HepG2 (cell line): ENCODE results near the gene EEF1A2. TPM values are rescaled to one million over a fixed set of nuclear protein-coding genes. Genes with fewer than 3 reads are reported as not detected.

Source experiments
- ADNP ChIP-seq: sonication (generic); formaldehyde crosslinking; IDR thresholded peaks from 2 replicates; pipeline ENCODE4 v1.4.0; 2020; ENCODE audit warnings: missing genetic modification reagents
- FIP1L1 ChIP-seq: fragments of 200-400 bp; formaldehyde crosslinking; IDR thresholded peaks from 2 replicates; pipeline ENCODE4 v1.6.1; 2018; ENCODE audit warnings: low read depth, mild to moderate bottlenecking, low read length, moderate library complexity, borderline replicate concordance; ENCODE audit not compliant: insufficient read depth
- FOXA3 ChIP-seq: IDR thresholded peaks from 2 replicates; pipeline ENCODE4 v1.6.1; 2016; ENCODE audit warnings: missing genetic modification reagents, missing compliant biosample characterization
- HNRNPL ChIP-seq: fragments of 200-400 bp; formaldehyde crosslinking; IDR thresholded peaks from 2 replicates; pipeline ENCODE4 v1.6.1; 2017; ENCODE audit warnings: mild to moderate bottlenecking, low read depth, low read length
- LCORL ChIP-seq, 2 experiments: fragments of 450-650 bp in 1 of 2; sonication (generic) in 1 of 2; formaldehyde crosslinking in 1 of 2; IDR thresholded peaks; 2 replicates each; pipeline versions ENCODE4 v1.5.0 to v1.6.1; 2017 to 2020; ENCODE audit warnings: antibody characterized with exemption in 1 of 2, missing genetic modification reagents in 1 of 2
- PAX8 ChIP-seq: sonication (generic); formaldehyde crosslinking; IDR thresholded peaks from 2 replicates; pipeline ENCODE4 v1.8.0; 2022; ENCODE audit warnings: mild to moderate bottlenecking, missing genetic modification reagents, borderline replicate concordance
- TMF1 ChIP-seq: sonication (generic); formaldehyde crosslinking; IDR thresholded peaks from 2 replicates; pipeline ENCODE4 v1.8.1; 2022; ENCODE audit warnings: low read depth, missing genetic modification reagents
- ZBTB14 ChIP-seq: sonication (generic); formaldehyde crosslinking; IDR thresholded peaks from 2 replicates; pipeline ENCODE4 v1.4.0; 2020; ENCODE audit warnings: missing genetic modification reagents
- ZFP62 ChIP-seq: sonication (generic); formaldehyde crosslinking; IDR thresholded peaks from 2 replicates; pipeline ENCODE4 v1.4.0; 2020; ENCODE audit warnings: missing genetic modification reagents
- ZIK1 ChIP-seq: sonication (generic); formaldehyde crosslinking; IDR thresholded peaks from 2 replicates; pipeline ENCODE4 v1.5.0; 2020; ENCODE audit warnings: mild to moderate bottlenecking, low read depth, missing genetic modification reagents, borderline replicate concordance
- ZNF24 ChIP-seq: fragments of 450-650 bp; IDR thresholded peaks from 2 replicates; pipeline ENCODE4 v1.6.1; 2017; ENCODE audit warnings: antibody characterized with exemption, mild to moderate bottlenecking
- ZNF3 ChIP-seq: IDR thresholded peaks from 2 replicates; pipeline ENCODE4 v1.7.0; 2017; ENCODE audit warnings: inconsistent platforms
- ZNF333 ChIP-seq: sonication (generic); formaldehyde crosslinking; IDR thresholded peaks from 2 replicates; pipeline ENCODE4 v1.4.0; 2020; ENCODE audit warnings: mild to moderate bottlenecking, missing genetic modification reagents, borderline replicate concordance
- ZNF496 ChIP-seq: sonication (generic); formaldehyde crosslinking; IDR thresholded peaks from 2 replicates; pipeline ENCODE4 v1.8.1; 2023; ENCODE audit warnings: mild to moderate bottlenecking, moderate library complexity, missing genetic modification reagents; ENCODE audit not compliant: insufficient replicate concordance
- ZNF563 ChIP-seq: sonication (generic); formaldehyde crosslinking; IDR thresholded peaks from 2 replicates; pipeline ENCODE4 v1.8.0; 2022; ENCODE audit warnings: mild to moderate bottlenecking, moderate library complexity, missing genetic modification reagents
- ZNF775 ChIP-seq: sonication (generic); formaldehyde crosslinking; IDR thresholded peaks from 2 replicates; pipeline ENCODE4 v1.4.0; 2020; ENCODE audit warnings: missing genetic modification reagents, mild to moderate bottlenecking, moderate library complexity, borderline replicate concordance
- ZNF777 ChIP-seq: sonication (generic); formaldehyde crosslinking; IDR thresholded peaks from 2 replicates; pipeline ENCODE4 v1.4.0; 2020; ENCODE audit warnings: missing genetic modification reagents
- polyA plus RNA-seq, 8 experiments: library from polyadenylated mRNA; depleted of rRNA in 3 of 8; stranded (reverse) in 7 of 8; unstranded in 1 of 8; fragments of >200 nt; fragmentation: Illumina TruSeq in 4 of 8; extraction: Trizol in 4 of 8; gene quantifications; 2 replicates each; pipeline versions ENCODE4 v1.2.1 to v1.2.3, GENCODE V29; 2011 to 2016; ENCODE audit warnings: low read depth in 4 of 8, missing spikeins in 1 of 8, mixed read lengths in 1 of 8; ENCODE audit not compliant: insufficient read depth in 1 of 8
- total RNA-seq, 5 experiments: library from RNA; depleted of rRNA; stranded (reverse); fragments of >200 nt; fragmentation: Illumina TruSeq; extraction: Trizol; gene quantifications; 2 replicates each; pipeline ENCODE4 v1.2.3, GENCODE V29; 2016; ENCODE audit warnings: low read depth in 1 of 5
- TF ChIP-seq, protein P1 (sequence below): sonication (generic); formaldehyde crosslinking; IDR thresholded peaks from 2 replicates; pipeline ENCODE4 v1.5.0; 2020; ENCODE audit warnings: mild to moderate bottlenecking, missing genetic modification reagents
- TF ChIP-seq, protein P2 (sequence below): sonication (generic); formaldehyde crosslinking; IDR thresholded peaks from 2 replicates; pipeline ENCODE4 v1.4.0; 2020; ENCODE audit warnings: mild to moderate bottlenecking, missing genetic modification reagents
- TF ChIP-seq, protein P3 (sequence below): sonication (generic); formaldehyde crosslinking; IDR thresholded peaks from 2 replicates; pipeline ENCODE4 v1.5.0; 2020; ENCODE audit warnings: missing genetic modification reagents
- TF ChIP-seq, protein P4 (sequence below): IDR thresholded peaks from 2 replicates; pipeline ENCODE4 v1.6.1; 2016; ENCODE audit warnings: mild to moderate bottlenecking

EEF1A2 gene
- total and polyA plus RNA-seq, 2 of the 13 experiments (the other 11 are each of a cell fraction or from before 2014, with no cell fraction given), result 0.44 to 0.87 TPM

DNA sequence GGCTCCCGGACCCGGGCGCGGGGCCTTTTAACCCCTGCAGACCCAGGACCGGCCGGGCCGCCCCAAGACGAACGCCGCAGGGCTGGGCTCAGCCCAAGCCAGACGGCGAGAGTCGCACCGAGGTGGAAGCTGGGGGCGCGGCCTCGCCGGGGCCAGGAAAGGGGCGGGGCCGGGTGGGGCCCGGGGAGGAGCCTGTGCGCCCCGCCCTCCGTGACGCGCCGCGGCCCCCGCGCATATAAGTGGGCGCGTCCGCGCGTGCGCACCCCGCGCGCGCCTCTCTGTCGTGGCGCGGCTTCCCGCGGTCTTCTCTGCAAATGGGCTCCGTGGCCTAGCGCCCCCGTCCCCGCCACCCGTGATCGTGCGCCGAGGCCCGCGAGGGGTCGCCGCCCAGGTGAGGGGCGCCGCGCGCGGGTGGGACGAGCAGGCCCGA, 21.6 kb upstream of the EEF1A2 start, which contains the start of gene PPDPF (continued):
- TF ChIP-seq, protein P1, sequence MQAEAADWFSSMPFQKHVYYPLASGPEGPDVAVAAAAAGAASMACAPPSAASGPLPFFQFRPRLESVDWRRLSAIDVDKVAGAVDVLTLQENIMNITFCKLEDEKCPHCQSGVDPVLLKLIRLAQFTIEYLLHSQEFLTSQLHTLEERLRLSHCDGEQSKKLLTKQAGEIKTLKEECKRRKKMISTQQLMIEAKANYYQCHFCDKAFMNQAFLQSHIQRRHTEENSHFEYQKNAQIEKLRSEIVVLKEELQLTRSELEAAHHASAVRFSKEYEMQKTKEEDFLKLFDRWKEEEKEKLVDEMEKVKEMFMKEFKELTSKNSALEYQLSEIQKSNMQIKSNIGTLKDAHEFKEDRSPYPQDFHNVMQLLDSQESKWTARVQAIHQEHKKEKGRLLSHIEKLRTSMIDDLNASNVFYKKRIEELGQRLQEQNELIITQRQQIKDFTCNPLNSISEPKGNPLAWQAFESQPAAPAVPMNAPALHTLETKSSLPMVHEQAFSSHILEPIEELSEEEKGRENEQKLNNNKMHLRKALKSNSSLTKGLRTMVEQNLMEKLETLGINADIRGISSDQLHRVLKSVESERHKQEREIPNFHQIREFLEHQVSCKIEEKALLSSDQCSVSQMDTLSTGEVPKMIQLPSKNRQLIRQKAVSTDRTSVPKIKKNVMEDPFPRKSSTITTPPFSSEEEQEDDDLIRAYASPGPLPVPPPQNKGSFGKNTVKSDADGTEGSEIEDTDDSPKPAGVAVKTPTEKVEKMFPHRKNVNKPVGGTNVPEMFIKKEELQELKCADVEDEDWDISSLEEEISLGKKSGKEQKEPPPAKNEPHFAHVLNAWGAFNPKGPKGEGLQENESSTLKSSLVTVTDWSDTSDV (CRISPR knock-in tag), result no peak
- no peak for TF ChIP-seq LCORL (IDR thresholded peaks at IDR 0.05)
- no peak for TF ChIP-seq LCORL (CRISPR knock-in tag; IDR thresholded peaks at IDR 0.05)
- TF ChIP-seq TMF1 (CRISPR knock-in tag), result no peak
- no peak for TF ChIP-seq FOXA3 (CRISPR knock-in tag)
- TF ChIP-seq, protein P2, sequence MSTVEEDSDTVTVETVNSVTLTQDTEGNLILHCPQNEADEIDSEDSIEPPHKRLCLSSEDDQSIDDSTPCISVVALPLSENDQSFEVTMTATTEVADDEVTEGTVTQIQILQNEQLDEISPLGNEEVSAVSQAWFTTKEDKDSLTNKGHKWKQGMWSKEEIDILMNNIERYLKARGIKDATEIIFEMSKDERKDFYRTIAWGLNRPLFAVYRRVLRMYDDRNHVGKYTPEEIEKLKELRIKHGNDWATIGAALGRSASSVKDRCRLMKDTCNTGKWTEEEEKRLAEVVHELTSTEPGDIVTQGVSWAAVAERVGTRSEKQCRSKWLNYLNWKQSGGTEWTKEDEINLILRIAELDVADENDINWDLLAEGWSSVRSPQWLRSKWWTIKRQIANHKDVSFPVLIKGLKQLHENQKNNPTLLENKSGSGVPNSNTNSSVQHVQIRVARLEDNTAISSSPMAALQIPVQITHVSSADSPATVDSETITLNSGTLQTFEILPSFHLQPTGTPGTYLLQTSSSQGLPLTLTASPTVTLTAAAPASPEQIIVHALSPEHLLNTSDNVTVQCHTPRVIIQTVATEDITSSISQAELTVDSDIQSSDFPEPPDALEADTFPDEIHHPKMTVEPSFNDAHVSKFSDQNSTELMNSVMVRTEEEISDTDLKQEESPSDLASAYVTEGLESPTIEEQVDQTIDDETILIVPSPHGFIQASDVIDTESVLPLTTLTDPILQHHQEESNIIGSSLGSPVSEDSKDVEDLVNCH, result no peak
- no peak for TF ChIP-seq ZIK1
- no peak for TF ChIP-seq PAX8
- TF ChIP-seq ZNF777 (CRISPR knock-in tag), result peak; percentile 90; the same call in 1 of the 2 replicates
- TF ChIP-seq ZNF496 (CRISPR knock-in tag), result no peak
- TF ChIP-seq ZNF24, result no peak
- TF ChIP-seq FIP1L1, result no peak
- TF ChIP-seq HNRNPL, result no peak
- TF ChIP-seq ADNP, result no peak
- TF ChIP-seq ZNF775 (CRISPR knock-in tag), result no peak
- TF ChIP-seq, protein P3, sequence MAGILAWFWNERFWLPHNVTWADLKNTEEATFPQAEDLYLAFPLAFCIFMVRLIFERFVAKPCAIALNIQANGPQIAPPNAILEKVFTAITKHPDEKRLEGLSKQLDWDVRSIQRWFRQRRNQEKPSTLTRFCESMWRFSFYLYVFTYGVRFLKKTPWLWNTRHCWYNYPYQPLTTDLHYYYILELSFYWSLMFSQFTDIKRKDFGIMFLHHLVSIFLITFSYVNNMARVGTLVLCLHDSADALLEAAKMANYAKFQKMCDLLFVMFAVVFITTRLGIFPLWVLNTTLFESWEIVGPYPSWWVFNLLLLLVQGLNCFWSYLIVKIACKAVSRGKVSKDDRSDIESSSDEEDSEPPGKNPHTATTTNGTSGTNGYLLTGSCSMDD (CRISPR knock-in tag), result no peak
- TF ChIP-seq ZFP62 (CRISPR knock-in tag), result no peak
- no peak for TF ChIP-seq ZNF333 (CRISPR knock-in tag)
- peak; percentile 43; the same call in 1 of the 2 replicates for TF ChIP-seq ZBTB14 (CRISPR knock-in tag)
- TF ChIP-seq, protein P4, sequence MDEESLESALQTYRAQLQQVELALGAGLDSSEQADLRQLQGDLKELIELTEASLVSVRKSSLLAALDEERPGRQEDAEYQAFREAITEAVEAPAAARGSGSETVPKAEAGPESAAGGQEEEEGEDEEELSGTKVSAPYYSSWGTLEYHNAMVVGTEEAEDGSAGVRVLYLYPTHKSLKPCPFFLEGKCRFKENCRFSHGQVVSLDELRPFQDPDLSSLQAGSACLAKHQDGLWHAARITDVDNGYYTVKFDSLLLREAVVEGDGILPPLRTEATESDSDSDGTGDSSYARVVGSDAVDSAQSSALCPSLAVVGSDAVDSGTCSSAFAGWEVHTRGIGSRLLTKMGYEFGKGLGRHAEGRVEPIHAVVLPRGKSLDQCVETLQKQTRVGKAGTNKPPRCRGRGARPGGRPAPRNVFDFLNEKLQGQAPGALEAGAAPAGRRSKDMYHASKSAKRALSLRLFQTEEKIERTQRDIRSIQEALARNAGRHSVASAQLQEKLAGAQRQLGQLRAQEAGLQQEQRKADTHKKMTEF (CRISPR knock-in tag), result no peak
- TF ChIP-seq ZNF3 (CRISPR knock-in tag), result no peak
- TF ChIP-seq ZNF563 (CRISPR knock-in tag), result no peak
